ENCODE measurements around the gene ITGB3BP.

DNA sequence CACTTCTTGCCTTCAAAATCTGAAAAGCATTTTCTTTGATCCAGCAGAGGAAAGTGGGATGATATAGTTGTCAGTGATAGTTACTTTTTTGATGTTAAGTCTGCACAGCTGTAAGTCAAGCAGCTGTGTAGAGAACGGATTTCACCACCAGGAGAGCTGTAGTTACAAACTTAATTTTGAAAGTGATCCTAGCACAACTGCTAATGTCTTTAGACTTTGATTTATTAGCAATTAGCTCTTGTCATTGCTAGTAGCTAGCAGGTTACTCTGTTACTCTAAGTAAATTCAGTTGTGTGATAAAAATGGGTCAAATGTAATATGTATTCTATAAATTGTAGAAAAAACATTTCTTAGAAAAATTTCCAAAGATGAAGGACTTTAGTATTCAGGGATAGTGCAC lies 109.6 kb downstream of the ITGB3BP start:
- TF ChIP-seq, protein P1, sequence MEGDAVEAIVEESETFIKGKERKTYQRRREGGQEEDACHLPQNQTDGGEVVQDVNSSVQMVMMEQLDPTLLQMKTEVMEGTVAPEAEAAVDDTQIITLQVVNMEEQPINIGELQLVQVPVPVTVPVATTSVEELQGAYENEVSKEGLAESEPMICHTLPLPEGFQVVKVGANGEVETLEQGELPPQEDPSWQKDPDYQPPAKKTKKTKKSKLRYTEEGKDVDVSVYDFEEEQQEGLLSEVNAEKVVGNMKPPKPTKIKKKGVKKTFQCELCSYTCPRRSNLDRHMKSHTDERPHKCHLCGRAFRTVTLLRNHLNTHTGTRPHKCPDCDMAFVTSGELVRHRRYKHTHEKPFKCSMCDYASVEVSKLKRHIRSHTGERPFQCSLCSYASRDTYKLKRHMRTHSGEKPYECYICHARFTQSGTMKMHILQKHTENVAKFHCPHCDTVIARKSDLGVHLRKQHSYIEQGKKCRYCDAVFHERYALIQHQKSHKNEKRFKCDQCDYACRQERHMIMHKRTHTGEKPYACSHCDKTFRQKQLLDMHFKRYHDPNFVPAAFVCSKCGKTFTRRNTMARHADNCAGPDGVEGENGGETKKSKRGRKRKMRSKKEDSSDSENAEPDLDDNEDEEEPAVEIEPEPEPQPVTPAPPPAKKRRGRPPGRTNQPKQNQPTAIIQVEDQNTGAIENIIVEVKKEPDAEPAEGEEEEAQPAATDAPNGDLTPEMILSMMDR (conservative IDR thresholded peaks at IDR 0.05; ENCODE audit: low read length): no peak
- TF ChIP-seq EZH2phosphoT487 (IDR thresholded peaks at IDR 0.05; ENCODE audit: borderline replicate concordance): no peak
